ENCODE results near the gene RNF6.

DNA sequence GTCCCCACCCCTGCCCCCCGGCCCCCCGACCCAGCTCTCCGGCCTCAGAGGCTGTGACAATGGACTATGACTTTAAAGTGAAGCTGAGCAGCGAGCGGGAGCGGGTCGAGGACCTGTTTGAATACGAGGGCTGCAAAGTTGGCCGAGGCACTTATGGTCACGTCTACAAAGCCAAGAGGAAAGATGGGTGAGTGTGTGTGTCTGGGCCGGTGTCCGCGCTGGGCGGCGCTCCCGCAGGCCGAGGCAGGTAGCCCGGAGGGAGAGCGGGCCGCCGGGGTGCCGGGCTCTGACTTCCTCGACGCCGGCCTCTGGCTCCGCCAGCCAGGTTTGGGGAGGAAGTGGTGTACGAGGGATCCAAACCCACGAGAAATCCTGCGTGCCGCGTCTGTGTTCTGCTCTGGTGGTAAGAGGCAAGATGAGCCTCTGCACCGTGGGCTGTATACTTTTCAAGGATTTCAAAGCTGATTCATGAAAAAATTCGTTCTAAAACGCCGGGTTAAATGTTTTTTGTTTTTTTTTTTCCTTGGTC, 32.5 kb upstream of the RNF6 start:
- TF ChIP-seq, protein P1, sequence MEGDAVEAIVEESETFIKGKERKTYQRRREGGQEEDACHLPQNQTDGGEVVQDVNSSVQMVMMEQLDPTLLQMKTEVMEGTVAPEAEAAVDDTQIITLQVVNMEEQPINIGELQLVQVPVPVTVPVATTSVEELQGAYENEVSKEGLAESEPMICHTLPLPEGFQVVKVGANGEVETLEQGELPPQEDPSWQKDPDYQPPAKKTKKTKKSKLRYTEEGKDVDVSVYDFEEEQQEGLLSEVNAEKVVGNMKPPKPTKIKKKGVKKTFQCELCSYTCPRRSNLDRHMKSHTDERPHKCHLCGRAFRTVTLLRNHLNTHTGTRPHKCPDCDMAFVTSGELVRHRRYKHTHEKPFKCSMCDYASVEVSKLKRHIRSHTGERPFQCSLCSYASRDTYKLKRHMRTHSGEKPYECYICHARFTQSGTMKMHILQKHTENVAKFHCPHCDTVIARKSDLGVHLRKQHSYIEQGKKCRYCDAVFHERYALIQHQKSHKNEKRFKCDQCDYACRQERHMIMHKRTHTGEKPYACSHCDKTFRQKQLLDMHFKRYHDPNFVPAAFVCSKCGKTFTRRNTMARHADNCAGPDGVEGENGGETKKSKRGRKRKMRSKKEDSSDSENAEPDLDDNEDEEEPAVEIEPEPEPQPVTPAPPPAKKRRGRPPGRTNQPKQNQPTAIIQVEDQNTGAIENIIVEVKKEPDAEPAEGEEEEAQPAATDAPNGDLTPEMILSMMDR (IDR thresholded peaks at IDR 0.05), result no peak
- TF ChIP-seq EZH2 (IDR thresholded peaks at IDR 0.05; ENCODE audit: borderline replicate concordance, insufficient read depth, low read depth, low read length, poor library complexity, severe bottlenecking), result no peak

Measured in B cell (primary cell).